Inflammatory macrophage (primary cell): ENCODE data around the gene MALL.
"Not testable (repeated sequence)": the region's sequence is repeated elsewhere in the genome, so short reads cannot be mapped to it uniquely, and the experiment has no call there.

Experiments used
- DNase-seq, 2 donors: peaks; one replicate each; pipeline ENCODE4 v3.0.0-alpha.2; 2020 to 2022

Gene MALL

GRCh38 chr2:110097506-110098220 is 18.0 kb downstream of the MALL start:
- DNase-seq, result no peak

DNA sequence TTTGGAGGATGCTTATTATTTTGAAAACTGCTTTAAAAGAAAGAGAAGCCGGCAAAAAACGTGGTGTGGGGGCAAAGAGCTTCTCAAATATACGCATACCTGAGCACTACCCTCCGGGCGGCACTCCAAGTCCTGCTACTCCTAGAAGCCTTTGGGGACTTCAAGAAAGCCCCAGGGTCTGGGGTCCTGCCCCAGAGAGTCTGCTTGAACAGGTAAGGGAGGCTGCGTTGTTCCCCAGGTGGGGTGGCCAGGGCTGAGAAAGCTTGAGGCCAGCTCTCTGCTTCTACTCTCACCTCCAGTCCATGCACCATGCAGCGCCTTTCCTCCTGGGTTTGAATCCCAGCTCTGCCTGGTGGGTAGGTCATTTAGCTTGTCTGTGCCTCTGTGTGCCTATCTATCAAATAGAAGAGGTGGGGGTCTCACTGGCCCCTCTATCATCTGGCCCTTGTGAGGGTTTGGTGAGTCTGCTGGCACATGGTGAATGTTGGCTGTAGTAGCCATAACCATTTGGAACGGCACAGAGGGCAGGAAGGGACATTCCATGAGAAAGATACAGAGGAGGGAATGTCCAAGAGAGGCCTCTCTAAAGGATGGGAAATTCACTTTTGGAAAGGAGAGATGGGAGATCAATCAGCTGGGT is 19.5 kb downstream of the MALL start:
- no peak for DNase-seq

DNA sequence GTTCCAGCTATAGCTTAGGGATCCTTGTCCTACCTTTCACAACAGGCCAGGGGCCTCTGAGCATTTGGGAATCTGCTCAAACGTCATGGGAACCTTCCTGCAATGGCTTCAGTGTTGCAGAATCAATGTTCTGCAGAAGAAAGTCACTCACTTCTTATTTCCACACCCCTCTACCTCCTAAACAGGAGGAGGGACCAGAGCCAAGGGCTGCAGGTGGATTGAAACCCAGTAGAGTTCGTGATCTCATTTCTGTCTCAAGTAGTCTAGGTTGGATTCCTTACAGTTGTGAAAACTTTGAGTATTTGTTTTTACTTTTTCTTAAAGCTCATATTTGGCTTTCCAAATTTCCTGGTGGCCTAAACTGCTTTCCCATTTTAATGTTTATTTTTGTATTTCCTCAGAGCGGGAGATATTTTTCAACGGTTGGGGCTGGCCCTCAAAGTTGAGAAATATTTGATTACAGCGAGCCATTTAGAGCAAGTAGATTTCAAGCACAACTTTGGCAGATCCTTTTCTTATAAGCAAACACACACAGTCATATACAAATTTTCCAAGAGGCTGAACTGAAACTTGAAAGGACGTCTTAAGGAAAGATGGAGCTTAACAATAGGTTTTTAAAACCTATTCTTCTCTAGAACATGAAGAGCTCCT is 20.6 kb downstream of the MALL start:
- DNase-seq, result not testable (repeated sequence)

DNA sequence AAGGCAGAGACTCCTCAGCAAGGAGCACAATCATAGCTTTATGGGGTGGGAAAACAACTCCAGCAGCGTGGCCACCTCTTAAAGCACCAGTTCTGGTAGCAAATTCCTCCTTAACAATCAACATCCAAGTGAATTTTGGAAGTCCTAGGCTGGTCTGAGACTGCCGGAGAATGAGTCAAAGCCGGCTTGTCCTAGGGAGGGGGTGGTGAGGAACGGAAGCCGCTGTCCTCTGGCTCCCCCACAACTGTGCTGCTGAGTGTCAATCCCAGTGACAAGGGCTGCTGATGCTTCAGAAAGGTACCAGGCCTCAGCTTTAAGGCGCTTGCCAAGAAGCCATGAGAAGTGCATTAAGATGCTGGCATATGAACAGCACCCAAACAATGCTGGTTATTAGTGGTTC is 21.7 kb downstream of the MALL start:
- not testable (repeated sequence) for DNase-seq

GRCh38 chr2:110090164-110090563 is 25.5 kb downstream of the MALL start:
- DNase-seq, result not testable (repeated sequence)

DNA sequence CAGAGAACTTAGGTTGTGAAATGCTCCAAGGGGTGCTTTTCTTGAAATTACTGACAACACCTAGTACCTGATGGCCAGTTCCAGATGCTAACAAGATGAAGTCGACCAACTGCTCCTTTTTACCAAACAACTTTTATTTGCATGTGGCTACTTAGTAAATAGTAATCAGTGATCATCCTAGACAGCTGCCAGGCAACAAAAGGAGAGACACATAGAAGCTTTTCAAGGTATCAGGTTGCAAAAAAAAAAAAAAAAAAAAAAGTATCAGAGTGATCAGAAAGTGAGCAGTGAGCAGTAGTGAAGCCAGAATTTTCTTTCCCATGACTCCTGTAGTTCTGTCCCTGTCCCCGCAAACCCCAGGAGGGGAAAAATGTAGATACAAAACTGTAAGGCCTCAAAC is 31.9 kb downstream of the MALL start:
- DNase-seq, result not testable (repeated sequence)

DNA sequence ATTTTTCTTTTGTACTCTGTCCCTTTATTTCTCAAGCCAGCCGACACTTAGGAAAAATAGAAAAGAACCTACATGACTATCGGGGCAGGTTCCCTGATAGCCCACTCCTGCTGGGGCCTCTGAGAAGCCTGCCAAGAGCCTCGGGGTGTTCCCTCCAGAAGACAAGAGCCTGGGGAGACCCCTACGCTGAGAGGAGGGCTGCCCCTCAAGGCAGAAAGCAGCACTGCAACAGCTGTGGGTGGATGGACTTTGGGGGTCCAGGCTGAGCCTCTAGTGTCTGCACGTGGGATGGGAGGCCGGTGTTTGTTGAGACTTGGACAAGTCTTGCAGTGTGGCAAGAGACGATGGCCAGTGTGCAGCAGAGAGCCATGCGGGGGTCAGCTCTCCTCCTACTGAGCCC is 32.5 kb downstream of the MALL start:
- not testable (repeated sequence) for DNase-seq

- not testable (repeated sequence) for DNase-seq
Measured at GRCh38 chr2:110078104-110078503, 37.5 kb downstream of the MALL start.

DNA sequence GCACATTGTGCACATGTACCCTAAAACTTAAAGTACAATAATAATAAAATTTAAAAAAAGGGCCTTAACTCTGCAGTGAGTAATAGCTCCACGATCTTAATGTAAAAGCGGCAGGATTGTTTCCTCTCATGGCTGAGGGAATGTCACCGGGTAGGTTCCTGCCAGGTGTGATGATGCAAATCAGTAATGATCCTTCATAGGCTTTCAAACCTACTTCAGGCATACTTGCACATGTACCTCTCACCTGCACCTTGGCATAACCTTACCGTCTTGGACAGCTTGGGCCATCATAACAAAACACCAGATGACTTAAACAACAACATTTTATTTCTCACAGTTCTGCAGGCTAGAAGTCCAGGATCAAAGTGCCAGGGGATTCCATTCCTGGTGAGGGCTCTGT is 39.7 kb downstream of the MALL start:
- not testable (repeated sequence) for DNase-seq

- DNase-seq, result not testable (repeated sequence)
Measured at GRCh38 chr2:110069869-110070268, 45.8 kb downstream of the MALL start.

DNA sequence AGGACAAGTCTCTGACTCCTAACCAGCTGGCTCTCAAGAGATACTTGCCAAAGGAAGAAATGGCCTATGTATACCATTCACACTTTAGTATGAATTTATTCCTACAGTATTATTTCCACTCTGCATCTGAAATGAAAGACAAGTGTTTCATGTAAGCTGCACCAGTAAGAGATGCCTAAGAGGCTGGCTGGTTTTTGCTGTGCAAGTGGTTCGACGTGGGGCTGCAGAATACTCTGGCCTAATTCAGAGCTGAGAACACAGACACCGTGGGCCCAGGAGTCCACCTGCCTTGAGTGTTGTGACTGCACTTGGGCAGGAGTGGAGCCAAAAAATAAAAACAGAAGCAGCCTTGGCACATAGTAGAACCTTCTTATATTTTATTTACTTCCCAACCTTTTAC is 47.5 kb downstream of the MALL start:
- DNase-seq, result not testable (repeated sequence)

DNA sequence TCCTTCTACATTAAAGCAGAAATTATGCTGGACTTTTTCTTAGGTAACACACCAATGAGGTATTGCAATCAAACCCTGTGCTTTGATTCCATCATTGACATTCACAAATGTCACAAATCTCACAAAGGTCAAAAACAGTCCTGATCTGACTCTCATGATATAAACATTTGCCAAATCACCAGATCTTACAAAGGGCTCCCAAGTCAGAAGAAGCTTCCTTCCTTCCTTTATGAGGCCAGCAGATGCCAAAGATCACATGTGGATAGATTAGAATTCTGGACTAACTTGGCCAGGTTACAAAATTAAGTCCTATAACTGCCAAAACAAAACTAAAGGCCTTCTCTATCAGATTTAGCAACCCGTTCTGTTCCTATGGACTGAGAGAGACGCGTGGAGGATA is 53.3 kb downstream of the MALL start:
- DNase-seq, result not testable (repeated sequence)

- DNase-seq, result not testable (repeated sequence)
Measured at GRCh38 chr2:110060550-110060949, 55.1 kb downstream of the MALL start.

GRCh38 chr2:110059694-110060358 is 55.8 kb downstream of the MALL start:
- DNase-seq, result not testable (repeated sequence)

DNA sequence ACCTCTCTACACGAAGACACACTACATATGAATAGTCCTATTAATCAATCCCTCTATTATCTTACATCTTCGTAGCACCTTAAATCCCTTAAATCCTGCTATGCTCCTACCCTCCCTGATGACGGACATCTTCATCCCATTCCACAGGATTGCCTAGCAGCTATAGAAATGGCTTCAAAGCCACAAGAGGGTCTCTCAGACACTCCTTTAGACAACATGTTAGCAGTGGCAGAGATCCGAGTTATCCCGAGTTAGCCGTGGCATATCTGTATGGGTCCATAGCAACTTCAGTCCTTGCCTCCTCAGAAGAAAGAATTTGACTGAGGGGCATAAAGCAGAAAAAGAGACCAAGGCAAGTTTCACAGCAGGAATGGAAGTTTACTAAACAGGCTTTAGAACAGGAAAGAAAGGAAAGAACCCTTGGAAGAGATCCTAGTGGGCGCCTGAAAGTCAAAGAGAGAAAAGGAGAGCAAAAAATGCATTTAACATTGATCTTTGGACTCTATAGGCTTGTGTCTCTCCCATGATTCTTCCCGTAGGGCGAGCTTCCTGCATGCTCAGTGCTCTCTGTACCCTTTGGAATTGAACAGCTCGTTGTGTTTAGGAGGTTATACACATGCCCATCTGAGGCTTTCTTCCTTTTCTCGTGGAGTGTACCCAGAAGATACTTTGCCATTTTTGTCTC is 56.5 kb downstream of the MALL start:
- not testable (repeated sequence) for DNase-seq

DNA sequence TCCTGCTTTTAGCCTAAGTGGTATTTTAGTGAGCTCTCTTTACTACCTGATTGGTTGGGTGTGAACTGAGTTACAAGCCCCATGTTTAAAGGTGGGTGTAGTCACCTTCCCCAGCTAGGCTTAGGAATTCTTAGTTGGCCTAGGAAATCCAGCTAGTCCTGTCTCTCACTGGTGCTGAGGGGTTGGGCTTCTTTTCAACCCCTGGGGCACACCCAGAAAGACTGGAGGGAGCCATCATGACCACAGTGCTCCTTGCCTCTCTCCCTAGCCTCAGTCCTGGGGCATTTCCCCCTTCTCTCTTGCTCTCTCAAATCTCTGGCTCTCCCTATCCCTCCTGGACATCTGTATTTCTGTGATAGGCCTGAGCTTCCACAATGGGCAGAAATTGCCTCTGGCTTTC is 57.6 kb downstream of the MALL start:
- not testable (repeated sequence) for DNase-seq

DNA sequence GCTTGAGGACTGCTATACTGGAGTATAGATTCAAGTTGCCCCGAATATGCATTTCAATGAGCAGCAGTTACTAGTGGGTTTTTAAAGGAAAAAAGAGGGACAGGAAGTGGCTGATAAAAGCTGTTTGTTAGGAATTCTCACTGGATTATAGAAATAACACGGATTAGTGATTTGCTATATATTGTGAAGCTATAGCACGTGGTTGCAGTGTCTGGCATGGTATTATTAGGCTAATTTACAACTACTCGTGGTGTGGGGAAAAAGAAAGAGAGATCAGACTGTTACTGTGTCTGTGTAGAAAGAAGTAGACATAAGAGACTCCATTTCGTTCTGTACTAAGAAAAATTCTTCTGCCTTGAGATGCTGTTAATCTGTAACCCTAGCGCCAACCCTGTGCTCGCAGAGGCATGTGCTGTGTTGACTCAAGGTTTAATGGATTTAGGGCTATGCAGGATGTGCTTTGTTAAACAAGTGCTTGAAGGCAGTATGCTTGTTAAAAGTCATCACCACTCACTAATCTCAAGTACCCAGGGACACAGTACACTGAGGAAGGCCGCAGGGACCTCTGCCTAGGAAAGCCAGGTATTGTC is 59.7 kb downstream of the MALL start:
- DNase-seq, result not testable (repeated sequence)

GRCh38 chr2:110054521-110055407 is 60.9 kb downstream of the MALL start:
- not testable (repeated sequence) for DNase-seq

DNA sequence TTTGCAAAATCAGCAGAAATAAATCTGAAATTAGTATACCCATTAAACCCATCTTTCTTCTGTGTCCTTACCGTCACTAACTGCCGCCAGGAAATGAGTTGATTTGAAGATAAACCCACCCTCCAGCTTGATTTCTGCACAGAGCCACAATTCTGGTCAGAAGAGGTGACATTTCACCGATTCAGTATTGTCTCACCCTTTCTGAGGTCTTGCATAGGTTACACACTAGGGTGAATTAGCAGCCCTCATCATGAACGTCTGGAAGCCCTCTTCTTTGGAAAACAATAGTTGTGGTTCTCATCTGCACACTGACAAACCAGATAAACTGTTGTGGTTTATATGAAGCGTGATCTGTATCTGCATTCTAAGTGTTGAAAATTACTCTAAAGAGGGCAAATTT is 61.9 kb downstream of the MALL start:
- not testable (repeated sequence) for DNase-seq

- not testable (repeated sequence) for DNase-seq
Measured at GRCh38 chr2:110052166-110052565, 63.5 kb downstream of the MALL start.

DNA sequence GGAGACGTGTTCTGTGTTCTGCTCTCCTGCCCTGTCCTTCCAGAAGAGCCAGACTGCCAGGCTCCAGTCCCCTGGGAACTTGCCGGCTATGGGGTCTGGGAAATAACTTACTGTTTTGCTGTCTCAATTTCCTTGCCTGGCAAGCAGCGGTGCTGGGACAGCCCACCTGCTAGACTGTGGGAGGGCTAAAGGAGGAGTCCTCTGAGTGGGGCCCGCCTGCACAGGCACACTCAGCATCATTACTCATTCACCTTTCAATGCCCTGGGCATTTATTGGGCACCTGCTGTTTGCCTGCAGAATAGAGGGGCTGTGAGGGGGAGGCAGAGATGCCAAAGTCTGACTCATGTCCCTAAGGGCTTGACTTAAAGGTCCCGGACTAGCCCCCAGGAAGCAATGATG is 65.4 kb downstream of the MALL start:
- DNase-seq, result not testable (repeated sequence)
